Right lung (tissue), 5 donors: ENCODE data around the gene FSHR. TPM values are rescaled to one million over a fixed set of nuclear protein-coding genes. Genes with fewer than 3 reads are reported as not detected.
A peak's percentile ranks its signal among the peaks of the same experiment; 100 is the strongest.

Source experiments
- DNase-seq, 2 donors: peaks; one replicate each; pipeline ENCODE4 v3.0.0-alpha.2; 2013
- polyA plus RNA-seq, 5 donors: library from polyadenylated mRNA; unstranded; fragments of 120-200 nt; gene quantifications; one replicate each; pipeline versions ENCODE4 v1.2.1 to v1.2.3, GENCODE V29; 2013; ENCODE audit warnings: inconsistent platforms in 1 of 5, low replicate concordance in 1 of 5; ENCODE audit not compliant: insufficient read length in 5 of 5, insufficient read depth in 1 of 5

Gene FSHR
- polyA plus RNA-seq, 5 donors = 0.12 TPM; not detected in 4

GRCh38 chr2:48965204-48965603 is 189.1 kb downstream of the FSHR start:
- no peak for DNase-seq

- DNase-seq = no peak
These were observed 193.3 kb downstream of the FSHR start for GRCh38 chr2:48961009-48961408.

- no peak for DNase-seq
These were observed 199.4 kb downstream of the FSHR start for GRCh38 chr2:48954935-48955334.

- DNase-seq = no peak
These were observed 200.0 kb downstream of the FSHR start for GRCh38 chr2:48954311-48954710.

GRCh38 chr2:48952614-48953013 is 201.7 kb downstream of the FSHR start:
- DNase-seq = no peak

GRCh38 chr2:48952143-48952542 is 202.2 kb downstream of the FSHR start:
- DNase-seq = no peak

- no peak for DNase-seq
These were observed 205.8 kb downstream of the FSHR start for GRCh38 chr2:48948400-48949125.

- peak; percentile 46 for DNase-seq
These were observed 207.8 kb downstream of the FSHR start for GRCh38 chr2:48946449-48947048.

- no peak for DNase-seq
These were observed 209.4 kb downstream of the FSHR start for GRCh38 chr2:48944956-48945355.

GRCh38 chr2:48943436-48943835 is 210.9 kb downstream of the FSHR start:
- DNase-seq = no peak

GRCh38 chr2:48941908-48942307 is 212.4 kb downstream of the FSHR start:
- DNase-seq = no peak

GRCh38 chr2:48941456-48941855 is 212.9 kb downstream of the FSHR start:
- no peak for DNase-seq

GRCh38 chr2:48940606-48941005 is 213.7 kb downstream of the FSHR start:
- DNase-seq = peak in 1 of 2 donors; percentile 28

GRCh38 chr2:48939232-48939631 is 215.1 kb downstream of the FSHR start:
- no peak for DNase-seq

GRCh38 chr2:48938231-48938630 is 216.1 kb downstream of the FSHR start:
- no peak for DNase-seq

- DNase-seq = no peak
These were observed 219.5 kb downstream of the FSHR start for GRCh38 chr2:48934807-48935206.

- DNase-seq = no peak
These were observed 220.4 kb downstream of the FSHR start for GRCh38 chr2:48933828-48934497.

GRCh38 chr2:48932667-48933066 is 221.6 kb downstream of the FSHR start:
- no peak for DNase-seq

GRCh38 chr2:48929571-48930301 is 224.6 kb downstream of the FSHR start:
- no peak for DNase-seq

- no peak for DNase-seq
These were observed 227.0 kb downstream of the FSHR start for GRCh38 chr2:48927355-48927754.

- no peak for DNase-seq
These were observed 238.4 kb downstream of the FSHR start for GRCh38 chr2:48915884-48916283.

GRCh38 chr2:48915227-48915626 is 239.1 kb downstream of the FSHR start:
- DNase-seq = no peak
